Muscle of leg (tissue), 11 donors: Measurements from ENCODE around the gene LURAP1L. TPM values are rescaled to one million over a fixed set of nuclear protein-coding genes. Genes with fewer than 3 reads are reported as not detected.

ENCODE experiments used
- DNase-seq: peaks from one replicate; pipeline ENCODE4 v3.0.0; 2013
- H3K27ac ChIP-seq: one replicate; pipeline ENCODE4 v1.5.1; 2013; ENCODE audit warnings: mild to moderate bottlenecking, low read length, control low read depth
- H3K27me3 ChIP-seq: one replicate; pipeline ENCODE4 v1.6.1; 2013; ENCODE audit warnings: low read length; ENCODE audit not compliant: control insufficient read depth, insufficient read depth
- H3K36me3 ChIP-seq: one replicate; pipeline ENCODE4 v1.6.1; 2013; ENCODE audit warnings: low read length; ENCODE audit not compliant: control insufficient read depth, insufficient read depth
- H3K4me1 ChIP-seq: one replicate; pipeline ENCODE4 v1.6.1; 2013; ENCODE audit warnings: low read length; ENCODE audit not compliant: control insufficient read depth, insufficient read depth
- H3K4me3 ChIP-seq: one replicate; pipeline ENCODE4 v1.5.1; 2013; ENCODE audit warnings: low read length, control low read depth
- H3K9me3 ChIP-seq: replicated peaks from 2 replicates; pipeline ENCODE4 v1.6.1; 2013; ENCODE audit warnings: low read depth, low read length; ENCODE audit not compliant: control insufficient read depth
- WGBS: methylation state at CpG from one replicate; pipeline ENCODE4 v1.1.5; 2013; ENCODE audit warnings: missing lambda C conversion rate; ENCODE audit not compliant: insufficient coverage; 5-methylcytosine and 5-hydroxymethylcytosine counted together
- polyA plus RNA-seq, 8 donors: library from polyadenylated mRNA; unstranded; fragments of 120-200 nt; gene quantifications; one replicate each; pipeline versions ENCODE4 v1.2.1 to v1.2.3, GENCODE V29; 2013; ENCODE audit warnings: inconsistent platforms in 1 of 8, low replicate concordance in 1 of 8; ENCODE audit not compliant: insufficient read length in 8 of 8, insufficient read depth in 1 of 8
- total RNA-seq: library from RNA; stranded (reverse); fragments of 120-200 nt; gene quantifications from one replicate; pipeline ENCODE4 v1.2.4, GENCODE V29; 2013

The LURAP1L gene
- total and polyA plus RNA-seq, 9 donors, result 7.7 to 26.0 (median 12.8) TPM

DNA sequence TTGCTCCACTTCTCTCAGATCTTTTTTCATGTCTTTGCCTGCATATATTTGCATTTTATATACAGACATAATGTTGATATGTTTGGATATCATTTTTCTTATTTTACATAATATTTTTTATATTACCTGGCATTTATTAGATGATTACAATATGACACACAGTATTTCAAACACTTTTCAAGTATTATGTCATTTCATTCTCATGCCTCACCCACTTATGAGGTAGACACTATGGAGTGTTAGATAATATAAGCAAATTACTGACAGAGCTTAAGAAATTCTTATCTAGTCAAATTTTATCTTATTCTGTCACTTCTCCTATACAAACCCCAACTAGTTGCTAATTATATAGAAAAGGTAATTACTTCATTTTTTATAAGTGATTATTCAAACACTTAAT lies 11.1 kb downstream of the LURAP1L start:
- Histone ChIP-seq H3K4me3 (no peak overlapping the region), H3K27ac (no peak overlapping the region), H3K4me1 (peaks cover 2% of the 10 kb centered on the region), H3K27me3 (no peaks in the 10 kb centered on the region), H3K9me3 (peaks cover 5% of the 10 kb centered on the region), H3K36me3 (no peaks in the 10 kb centered on the region)
- DNase-seq, result no peak

DNA sequence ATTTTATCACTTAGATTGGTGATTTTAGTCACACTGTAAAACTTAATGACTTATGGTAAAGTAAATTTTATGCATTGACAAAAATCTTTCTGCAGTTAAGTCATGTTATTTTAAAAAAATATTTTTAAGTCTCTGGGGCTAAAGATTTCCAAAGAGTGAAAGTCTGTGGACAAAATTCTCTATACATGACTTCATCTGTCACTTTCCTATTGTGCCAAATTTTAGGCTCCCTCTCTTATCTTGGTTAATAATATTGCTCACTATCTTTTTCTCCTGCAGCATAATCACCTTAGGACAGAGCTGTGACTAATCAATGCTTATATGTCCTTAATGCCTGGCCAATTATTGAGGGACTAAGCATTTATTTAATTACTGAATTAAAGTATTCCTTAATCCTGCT lies 15.2 kb downstream of the LURAP1L start:
- Histone ChIP-seq H3K9me3 (no peaks in the 10 kb centered on the region), H3K36me3 (no peaks in the 10 kb centered on the region), H3K27me3 (no peaks in the 10 kb centered on the region), H3K27ac (no peak overlapping the region), H3K4me1 (peaks cover under 1% of the 10 kb centered on the region), H3K4me3 (no peak overlapping the region)
- DNase-seq, result peak; percentile 47

DNA sequence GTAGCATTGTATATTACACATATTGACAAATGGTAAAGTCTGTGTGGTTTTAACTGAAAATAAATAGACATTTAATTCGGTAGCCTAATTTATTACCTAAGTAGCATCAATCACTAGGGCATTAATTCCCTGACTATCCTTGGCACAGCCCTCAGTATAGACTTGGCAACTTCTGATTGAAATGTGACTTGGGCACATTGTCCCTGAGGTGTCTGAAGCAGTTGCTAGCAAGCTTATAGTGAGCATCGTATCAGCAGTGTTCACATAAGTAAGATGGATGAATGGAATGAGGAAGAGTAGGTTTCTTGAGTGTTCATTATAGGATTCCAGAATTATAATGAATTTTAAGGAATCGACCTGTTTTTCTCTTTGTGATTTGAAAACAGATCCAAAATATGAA lies 16.1 kb downstream of the LURAP1L start:
- no peak overlapping the region for H3K27ac ChIP-seq
- no peak overlapping the region for H3K4me3 ChIP-seq
- H3K27me3 ChIP-seq, result no peaks in the 10 kb centered on the region
- no peaks in the 10 kb centered on the region for H3K4me1 ChIP-seq
- DNase-seq, result no peak
- H3K36me3 ChIP-seq, result no peaks in the 10 kb centered on the region
- H3K9me3 ChIP-seq, result no peaks in the 10 kb centered on the region
- no CpG with 5 or more reads among the region's 3 CpGs for WGBS

DNA sequence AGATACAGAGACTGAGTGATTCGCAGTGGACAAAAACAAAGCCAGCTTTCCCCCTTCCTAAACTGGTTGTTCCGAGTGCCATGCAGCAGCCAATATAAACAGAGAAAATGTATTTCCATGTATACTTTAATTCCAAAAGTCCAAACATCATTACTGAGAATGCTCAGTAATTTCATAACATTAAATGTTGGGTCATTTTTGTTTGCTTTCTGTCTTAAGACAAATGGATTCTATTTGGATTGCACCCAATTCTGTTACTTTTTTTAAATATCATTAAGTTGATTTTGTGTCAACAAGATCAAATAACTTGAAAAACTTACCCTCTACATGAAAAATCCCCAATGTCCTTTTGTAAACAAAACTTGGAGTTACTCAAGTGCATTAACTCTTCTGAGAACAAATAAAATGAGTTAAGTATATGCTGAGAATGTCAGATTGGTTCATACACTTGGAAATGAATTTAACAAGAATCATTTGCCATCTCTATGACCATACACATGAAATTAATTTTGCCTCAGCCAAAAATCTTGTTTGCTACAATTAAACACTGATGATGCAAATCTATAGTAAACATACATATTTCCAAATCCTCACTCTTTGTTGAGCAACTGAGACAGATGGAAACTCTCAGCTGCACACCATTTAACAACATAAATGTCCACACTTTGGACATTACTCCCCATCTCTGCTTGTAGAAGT lies 19.4 kb downstream of the LURAP1L start:
- Histone ChIP-seq H3K4me1 (no peaks in the 10 kb centered on the region), H3K27ac (no peak overlapping the region), H3K9me3 (no peaks in the 10 kb centered on the region), H3K4me3 (no peak overlapping the region), H3K36me3 (no peaks in the 10 kb centered on the region), H3K27me3 (no peaks in the 10 kb centered on the region)
- WGBS, result no CpG with 5 or more reads among the region's 2 CpGs
- DNase-seq, result no peak

DNA sequence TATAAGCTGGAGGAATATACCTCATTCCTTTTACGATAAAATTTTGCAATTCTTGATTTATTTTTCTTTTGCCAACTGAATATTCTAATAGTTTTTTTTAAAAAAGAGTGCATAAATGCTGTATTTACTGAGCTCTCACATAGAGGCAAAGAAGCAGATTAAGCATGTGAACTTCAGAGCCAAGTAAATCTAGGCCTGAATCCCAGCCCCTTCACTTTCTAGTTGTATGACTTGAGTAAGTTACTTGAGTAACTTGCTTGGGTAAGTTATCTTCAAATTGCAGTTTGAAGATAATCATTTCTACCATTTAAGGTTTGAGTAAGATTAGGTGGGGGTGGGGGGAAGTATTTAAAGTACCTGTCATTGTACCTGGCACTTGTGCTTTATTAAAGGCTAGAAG lies 21.8 kb downstream of the LURAP1L start:
- Histone ChIP-seq H3K27me3 (no peaks in the 10 kb centered on the region), H3K9me3 (no peaks in the 10 kb centered on the region), H3K36me3 (no peaks in the 10 kb centered on the region), H3K4me1 (no peaks in the 10 kb centered on the region), H3K27ac (no peak overlapping the region), H3K4me3 (no peak overlapping the region)
- no peak for DNase-seq
- no CpG with 5 or more reads among the region's 1 CpG for WGBS

DNA sequence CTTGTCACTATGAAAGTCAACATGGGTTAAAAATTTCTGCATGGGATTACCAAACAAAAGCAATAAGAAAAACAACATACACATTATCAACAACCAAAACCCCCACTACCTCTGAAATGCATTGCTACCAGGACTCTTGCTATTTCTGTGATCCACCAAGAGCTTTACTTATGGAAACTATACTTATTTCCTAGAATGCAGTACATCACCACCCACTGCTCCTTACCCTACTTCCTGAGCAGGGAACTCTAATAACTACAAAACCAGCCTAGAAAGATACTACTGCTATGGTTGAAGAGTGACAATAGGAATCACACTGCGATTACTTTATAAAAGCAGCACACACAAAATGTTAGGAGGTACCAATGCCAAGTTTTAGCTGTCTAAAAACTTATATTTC lies 22.2 kb downstream of the LURAP1L start:
- Histone ChIP-seq H3K27ac (no peak overlapping the region), H3K27me3 (no peaks in the 10 kb centered on the region), H3K9me3 (no peaks in the 10 kb centered on the region), H3K36me3 (no peaks in the 10 kb centered on the region), H3K4me1 (no peaks in the 10 kb centered on the region), H3K4me3 (no peak overlapping the region)
- no CpG with 5 or more reads among the region's 1 CpG for WGBS
- DNase-seq, result no peak

GRCh38 chr9:12798066-12798770 lies 23.4 kb downstream of the LURAP1L start:
- Histone ChIP-seq H3K36me3 (no peaks in the 10 kb centered on the region), H3K27ac (no peak overlapping the region), H3K9me3 (no peaks in the 10 kb centered on the region), H3K4me3 (no peak overlapping the region), H3K27me3 (no peaks in the 10 kb centered on the region), H3K4me1 (no peaks in the 10 kb centered on the region)
- DNase-seq, result no peak
- WGBS, result no CpG with 5 or more reads among the region's 1 CpG

- H3K4me3 ChIP-seq, result no peak overlapping the region
- no peaks in the 10 kb centered on the region for H3K36me3 ChIP-seq
- no peaks in the 10 kb centered on the region for H3K4me1 ChIP-seq
- H3K9me3 ChIP-seq, result no peaks in the 10 kb centered on the region
- DNase-seq, result no peak
- no CpG with 5 or more reads among the region's 2 CpGs for whole genome bisulfite sequencing
- no peak overlapping the region for H3K27ac ChIP-seq
- H3K27me3 ChIP-seq, result no peaks in the 10 kb centered on the region
Measured at GRCh38 chr9:12801187-12801586, 26.4 kb downstream of the LURAP1L start.

- H3K9me3 ChIP-seq, result no peaks in the 10 kb centered on the region
- no peaks in the 10 kb centered on the region for H3K27me3 ChIP-seq
- no peak overlapping the region for H3K4me3 ChIP-seq
- no peaks in the 10 kb centered on the region for H3K36me3 ChIP-seq
- no peak for DNase-seq
- H3K4me1 ChIP-seq, result no peaks in the 10 kb centered on the region
- no peak overlapping the region for H3K27ac ChIP-seq
Measured at GRCh38 chr9:12801663-12802062, 26.8 kb downstream of the LURAP1L start.

GRCh38 chr9:12802093-12802492 lies 27.3 kb downstream of the LURAP1L start:
- DNase-seq, result no peak
- WGBS, result 79% methylated on average over 1 of the region's 1 CpG
- Histone ChIP-seq H3K36me3 (no peaks in the 10 kb centered on the region), H3K27me3 (no peaks in the 10 kb centered on the region), H3K4me1 (no peaks in the 10 kb centered on the region), H3K4me3 (no peak overlapping the region), H3K9me3 (no peaks in the 10 kb centered on the region), H3K27ac (no peak overlapping the region)

GRCh38 chr9:12808569-12808968 lies 33.7 kb downstream of the LURAP1L start:
- Histone ChIP-seq H3K27me3 (no peaks in the 10 kb centered on the region), H3K9me3 (no peaks in the 10 kb centered on the region), H3K27ac (no peak overlapping the region), H3K36me3 (no peaks in the 10 kb centered on the region), H3K4me1 (no peaks in the 10 kb centered on the region), H3K4me3 (no peak overlapping the region)
- no peak for DNase-seq
- WGBS, result no CpG with 5 or more reads among the region's 1 CpG
